Measurements from ENCODE around the gene TTLL1. TPM values are rescaled to one million over a fixed set of nuclear protein-coding genes. Genes with fewer than 3 reads are reported as not detected.

The TTLL1 gene
- total and polyA plus RNA-seq, 2 of the 4 experiments (the other 2 are of a cell fraction): 10.8 to 13.2 TPM

GRCh38 chr22:43009444-43009843 is 79.7 kb downstream of the TTLL1 start:
- BruUV-seq (replicated peaks): no TSS peak
- dilution Hi-C loops (cut with HindIII; ENCODE audit: low sequenced_read_pairs, unreplicated experiment) (no loop called here), in situ Hi-C loops (cut with MboI; ENCODE audit: low sequenced_read_pairs) (no loop called here), intact Hi-C loops (cut with micrococcal nuclease) (no loop called here)
- Histone ChIP-seq H4K91ac (ENCODE audit: insufficient read depth, low read depth, low read length) (no peak overlapping the region), H3K79me1 (ENCODE audit: low read depth in 1 of 2, low read length in 2 of 2) (peaks cover 10 to 73% of the 10 kb centered on the region in 2 experiments; a peak in 3 of 4 replicates), H2BK20ac (ENCODE audit: low read depth, low read length) (no peak overlapping the region), H3K27me3 (ENCODE audit: control insufficient read depth, insufficient read depth, low read length) (no peaks in the 10 kb centered on the region), H3K23ac (ENCODE audit: low read depth, low read length) (no peak overlapping the region), H4K8ac (ENCODE audit: low read depth in 2 of 2, low read length in 2 of 2) (no peak overlapping the region), H3K9ac (ENCODE audit: low read depth, low read length) (no peak overlapping the region), H3K9me3 (ENCODE audit: control insufficient read depth, insufficient read depth, low read length) (no peaks in the 10 kb centered on the region), H2AK5ac (ENCODE audit: low read depth, low read length) (no peak overlapping the region), H3K4ac (ENCODE audit: low read depth, low read length) (no peak overlapping the region), H3K9me1 (ENCODE audit: insufficient read depth, low read length) (peaks cover 30% of the 10 kb centered on the region), H2AFZ (replicated peaks; ENCODE audit: low read length, poor library complexity) (no peak overlapping the region), H2AK9ac (replicated peaks; ENCODE audit: low read depth, low read length, poor library complexity) (no peak overlapping the region), H2BK15ac (ENCODE audit: low read depth, low read length) (no peak overlapping the region), H3K36me3 (ENCODE audit: control insufficient read depth, insufficient read depth, low read length) (no peaks in the 10 kb centered on the region), H2BK5ac (ENCODE audit: low read depth, low read length, poor library complexity, severe bottlenecking) (no peak overlapping the region), H3K14ac (replicated peaks; ENCODE audit: low read depth, low read length) (no peak overlapping the region), H3K4me3 (ENCODE audit: insufficient read depth, low read depth, low read length) (no peak overlapping the region), H4K5ac (ENCODE audit: low read depth, low read length) (no peak overlapping the region), H4K20me1 (ENCODE audit: insufficient read depth, low read length) (peaks cover 62% of the 10 kb centered on the region), H3K4me2 (ENCODE audit: low read depth, low read length) (no peak overlapping the region), H3K4me1 (ENCODE audit: control insufficient read depth, insufficient read depth, low read length) (peaks cover 23% of the 10 kb centered on the region), H2BK120ac (ENCODE audit: low read depth, low read length) (no peak overlapping the region), H3K56ac (ENCODE audit: extremely low read depth, insufficient read depth, low read length) (no peak overlapping the region), H3K27ac (ENCODE audit: insufficient read depth, low read length) (no peak overlapping the region), H3K18ac (ENCODE audit: low read depth, low read length) (no peak overlapping the region)
- ATAC-seq (ENCODE audit: low read depth): no peak
- ChIA-PET POLR2A (ENCODE audit: unreplicated experiment) (no interaction called here), CTCF (no interaction called here)
- DNase-seq: no peak
- WGBS, 2 experiments (ENCODE audit: extremely low coverage in 2 of 2, insufficient read length in 1 of 2): no CpG with 5 or more reads among the region's 4 CpGs
- TF ChIP-seq RAD21 (IDR thresholded peaks at IDR 0.05; ENCODE audit: low read length) (no peak), RCOR1 (IDR thresholded peaks at IDR 0.05; ENCODE audit: insufficient replicate concordance, low read length) (no peak), ELK1 (IDR thresholded peaks at IDR 0.05; ENCODE audit: borderline replicate concordance, low read depth, low read length) (no peak), MXI1 (IDR thresholded peaks at IDR 0.05; ENCODE audit: borderline replicate concordance, low read depth, low read length) (no peak), NFE2L2 (IDR thresholded peaks at IDR 0.05; ENCODE audit: low read depth, low read length) (no peak), CHD1 (IDR thresholded peaks at IDR 0.05; ENCODE audit: low read depth, low read length) (no peak), BHLHE40 (IDR thresholded peaks at IDR 0.05; ENCODE audit: low read depth, low read length) (no peak), USF2 (IDR thresholded peaks at IDR 0.05; ENCODE audit: low read depth, low read length) (no peak), POLR2A (IDR thresholded peaks at IDR 0.05; ENCODE audit: low read depth, low read length) (no peak), SMC3 (IDR thresholded peaks at IDR 0.05; ENCODE audit: low read depth, low read length) (no peak), MAZ (IDR thresholded peaks at IDR 0.05; ENCODE audit: borderline replicate concordance, low read depth, low read length) (no peak), CEBPB (IDR thresholded peaks at IDR 0.05; ENCODE audit: low read depth, low read length) (no peak), CTCF (conservative IDR thresholded peaks at IDR 0.05; ENCODE audit: low read depth, low read length) (no peak), MAFK (IDR thresholded peaks at IDR 0.05; ENCODE audit: low read depth, low read length) (no peak), RFX5 (IDR thresholded peaks at IDR 0.05; ENCODE audit: low read depth, low read length) (no peak), FOS (IDR thresholded peaks at IDR 0.05; ENCODE audit: low read depth, low read length) (no peak)
